Calu3 (cell line): ENCODE results near the gene DSCAML1. TPM values are rescaled to one million over a fixed set of nuclear protein-coding genes. Genes with fewer than 3 reads are reported as not detected.

Experiments used
- BruUV-seq: library from RNA; stranded (reverse); fragments of 400-500 nt; replicated peaks from 2 replicates; lab custom pipeline; 2021; lab: Mats Ljungman, UMichigan
- CTCF ChIA-PET: fragments of 300-600 bp; sonication (Branson Sonifier 250); formaldehyde crosslinking; loops from one replicate; lab custom pipeline; 2022; ENCODE audit warnings: antibody characterized with exemption; lab: Charles Lee
- DNase-seq: peaks from one replicate; pipeline ENCODE4 v3.0.0; 2022
- H3K27ac Mint-ChIP-seq: one replicate; pipeline ENCODE4 v1.8.0; 2022; ENCODE audit warnings: mixed read lengths; ENCODE audit not compliant: unreplicated experiment
- H3K27me3 Mint-ChIP-seq: one replicate; pipeline ENCODE4 v1.8.0; 2022; ENCODE audit warnings: mixed read lengths; ENCODE audit not compliant: unreplicated experiment
- H3K36me3 Mint-ChIP-seq: one replicate; pipeline ENCODE4 v1.8.0; 2022; ENCODE audit warnings: mild to moderate bottlenecking, moderate library complexity, mixed read lengths; ENCODE audit not compliant: insufficient read depth, unreplicated experiment
- H3K4me1 Mint-ChIP-seq: one replicate; pipeline ENCODE4 v1.8.0; 2022; ENCODE audit warnings: mild to moderate bottlenecking, low read depth, mixed read lengths; ENCODE audit not compliant: unreplicated experiment
- H3K4me3 Mint-ChIP-seq: one replicate; pipeline ENCODE4 v1.8.0; 2022; ENCODE audit warnings: mild to moderate bottlenecking, low read depth, moderate library complexity, mixed read lengths; ENCODE audit not compliant: unreplicated experiment
- H3K9me3 Mint-ChIP-seq: one replicate; pipeline ENCODE4 v1.8.0; 2022; ENCODE audit warnings: low read depth, mixed read lengths; ENCODE audit not compliant: unreplicated experiment
- intact Hi-C: fragments of 100-400 bp; cut with micrococcal nuclease; formaldehyde crosslinking; loops from one replicate; pipeline ENCODE4 v1.10.0; 2022; ENCODE audit not compliant: unreplicated experiment
- total RNA-seq: library from RNA; stranded (reverse); gene quantifications from 2 replicates; pipeline ENCODE4 v1.2.3, GENCODE V29; 2022
- TF ChIP-seq, protein P1 (sequence below): fragments of 200-600 bp; IDR thresholded peaks from one replicate; pipeline ENCODE4 v1.8.0; 2022; ENCODE audit warnings: antibody characterized with exemption; ENCODE audit not compliant: unreplicated experiment

Gene DSCAML1
- total RNA-seq, 1 experiment from 2014 or later = 0.07 TPM

DNA sequence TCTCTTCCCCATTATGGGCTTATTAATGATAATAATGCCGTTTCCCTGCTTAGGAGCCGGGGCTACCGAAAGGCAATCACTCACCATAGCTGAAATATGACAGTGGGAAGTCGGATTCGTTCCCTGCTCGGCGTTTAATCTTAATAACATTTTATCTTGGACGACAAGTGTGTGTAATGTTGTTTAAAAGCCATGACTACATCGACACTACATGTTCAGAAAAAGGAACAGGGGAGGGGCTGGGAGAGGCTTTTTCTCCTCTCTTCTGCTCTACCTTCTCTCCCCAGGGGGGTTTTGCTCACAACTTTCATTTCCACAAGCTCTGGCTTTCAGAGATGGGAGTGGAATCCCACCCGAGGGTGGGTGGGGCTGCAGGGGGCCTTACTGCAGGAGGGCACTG lies 105.5 kb downstream of the DSCAML1 start:
- intact Hi-C loops = no loop called here
- Mint-ChIP-seq H3K27ac (no peak overlapping the region), H3K36me3 (no peaks in the 10 kb centered on the region), H3K9me3 (no peaks in the 10 kb centered on the region), H3K4me3 (no peak overlapping the region), H3K4me1 (peaks cover 8% of the 10 kb centered on the region), H3K27me3 (peaks cover 11% of the 10 kb centered on the region)
- CTCF ChIA-PET = no interaction called here
- TF ChIP-seq, protein P1, sequence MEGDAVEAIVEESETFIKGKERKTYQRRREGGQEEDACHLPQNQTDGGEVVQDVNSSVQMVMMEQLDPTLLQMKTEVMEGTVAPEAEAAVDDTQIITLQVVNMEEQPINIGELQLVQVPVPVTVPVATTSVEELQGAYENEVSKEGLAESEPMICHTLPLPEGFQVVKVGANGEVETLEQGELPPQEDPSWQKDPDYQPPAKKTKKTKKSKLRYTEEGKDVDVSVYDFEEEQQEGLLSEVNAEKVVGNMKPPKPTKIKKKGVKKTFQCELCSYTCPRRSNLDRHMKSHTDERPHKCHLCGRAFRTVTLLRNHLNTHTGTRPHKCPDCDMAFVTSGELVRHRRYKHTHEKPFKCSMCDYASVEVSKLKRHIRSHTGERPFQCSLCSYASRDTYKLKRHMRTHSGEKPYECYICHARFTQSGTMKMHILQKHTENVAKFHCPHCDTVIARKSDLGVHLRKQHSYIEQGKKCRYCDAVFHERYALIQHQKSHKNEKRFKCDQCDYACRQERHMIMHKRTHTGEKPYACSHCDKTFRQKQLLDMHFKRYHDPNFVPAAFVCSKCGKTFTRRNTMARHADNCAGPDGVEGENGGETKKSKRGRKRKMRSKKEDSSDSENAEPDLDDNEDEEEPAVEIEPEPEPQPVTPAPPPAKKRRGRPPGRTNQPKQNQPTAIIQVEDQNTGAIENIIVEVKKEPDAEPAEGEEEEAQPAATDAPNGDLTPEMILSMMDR = no peak
- no TSS peak for BruUV-seq
- no peak for DNase-seq

DNA sequence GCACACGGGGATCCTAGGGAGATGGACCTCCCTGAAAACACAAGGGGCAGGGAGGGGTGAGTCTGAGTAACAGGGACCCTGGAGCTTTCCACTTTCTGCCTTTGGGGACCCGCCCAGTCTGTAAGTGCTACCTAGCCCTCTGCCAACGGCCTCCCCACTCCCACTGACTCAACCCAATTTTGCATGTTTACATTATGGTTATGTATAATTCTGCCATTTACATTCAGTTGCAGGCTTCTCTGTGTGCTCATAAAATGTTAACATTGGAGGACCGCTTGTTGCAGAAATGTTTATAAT lies 105.8 kb downstream of the DSCAML1 start:
- Mint-ChIP-seq H3K27me3 (peaks cover 14% of the 10 kb centered on the region), H3K9me3 (no peaks in the 10 kb centered on the region), H3K36me3 (no peaks in the 10 kb centered on the region), H3K27ac (no peak overlapping the region), H3K4me1 (peaks cover 8% of the 10 kb centered on the region), H3K4me3 (no peak overlapping the region)
- DNase-seq = no peak
- intact Hi-C loops = no loop called here
- CTCF ChIA-PET = interaction anchor here (0.8 kb wide), 1 partner anchor 19 kb away, joined by 3 read pairs; no protein-coding TSS in a partner anchor
- no TSS peak for BruUV-seq
- TF ChIP-seq, protein P1 = no peak

DNA sequence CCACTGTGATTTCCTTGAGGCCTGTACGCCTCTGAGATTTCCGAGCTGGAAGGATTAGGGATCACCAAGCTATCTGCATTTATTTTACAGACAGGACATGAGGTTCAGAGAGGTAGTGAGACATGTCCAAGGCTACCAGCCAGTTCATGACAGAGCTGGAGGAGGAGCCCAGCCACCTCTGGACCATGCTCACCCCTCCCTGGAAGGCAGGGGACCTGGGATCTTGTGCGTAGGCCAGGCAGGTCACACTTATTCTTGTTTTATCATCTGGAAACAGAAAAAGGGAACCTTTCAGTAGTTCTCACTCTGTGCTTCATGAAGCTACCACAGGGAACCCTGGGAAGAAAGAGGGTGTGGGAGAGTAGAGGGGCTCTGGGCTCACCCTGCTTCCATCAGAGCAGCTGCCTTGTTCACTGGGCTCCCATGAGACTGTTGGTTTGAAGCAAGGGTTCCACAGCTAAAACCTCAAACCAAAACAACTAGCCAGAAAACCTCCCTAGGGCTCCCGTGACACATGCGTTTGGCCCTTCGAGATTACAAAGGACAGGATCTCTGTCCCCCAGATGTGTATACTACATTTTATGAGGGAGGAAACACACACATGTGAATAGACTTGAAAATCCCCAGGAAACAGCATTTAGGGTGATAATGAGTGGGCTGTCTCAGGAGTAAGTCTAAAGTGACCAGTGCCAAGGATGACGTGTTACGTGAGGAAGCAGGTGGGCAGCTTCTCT lies 106.4 kb downstream of the DSCAML1 start:
- no peaks in the 10 kb centered on the region for H3K9me3 Mint-ChIP-seq
- no peak for DNase-seq
- intact Hi-C loops = no loop called here
- TF ChIP-seq, protein P1 = no peak
- H3K27ac Mint-ChIP-seq = no peak overlapping the region
- H3K27me3 Mint-ChIP-seq = peaks cover 18% of the 10 kb centered on the region
- H3K4me3 Mint-ChIP-seq = no peak overlapping the region
- H3K4me1 Mint-ChIP-seq = peaks cover 8% of the 10 kb centered on the region
- CTCF ChIA-PET = interaction anchor here (0.8 kb wide), 1 partner anchor 20 kb away, joined by 3 read pairs; no protein-coding TSS in a partner anchor
- no TSS peak for BruUV-seq
- no peaks in the 10 kb centered on the region for H3K36me3 Mint-ChIP-seq

DNA sequence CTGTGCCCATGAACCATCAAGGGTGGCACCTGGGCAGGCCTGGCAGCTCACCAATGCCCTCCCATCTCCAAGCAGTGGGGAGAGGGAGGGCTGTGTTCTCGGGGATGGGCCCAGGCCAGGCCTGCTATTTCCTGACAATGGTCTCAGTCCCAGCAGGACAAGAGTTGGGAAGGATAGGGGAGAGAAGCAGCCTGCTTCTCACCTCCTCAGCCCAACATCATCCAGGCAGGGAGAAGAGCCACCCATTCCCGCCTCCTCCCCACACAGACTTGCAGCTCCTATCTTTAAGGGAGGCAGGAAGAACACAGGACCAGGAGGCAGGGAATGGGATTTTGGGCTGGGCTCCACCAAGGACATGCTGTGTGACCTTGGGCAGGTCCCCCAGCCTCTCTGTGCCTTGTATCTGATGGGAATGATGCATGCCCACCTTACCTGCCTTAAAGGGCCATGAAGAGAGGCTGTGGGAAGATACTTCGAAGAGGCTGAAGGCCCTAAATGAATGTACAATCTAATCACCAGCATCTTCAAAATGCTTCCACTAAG lies 108.7 kb downstream of the DSCAML1 start:
- BruUV-seq = no TSS peak
- CTCF ChIA-PET = no interaction called here
- TF ChIP-seq, protein P1 = no peak
- peaks cover 5% of the 10 kb centered on the region for H3K4me1 Mint-ChIP-seq
- H3K36me3 Mint-ChIP-seq = no peaks in the 10 kb centered on the region
- intact Hi-C loops = no loop called here
- H3K27ac Mint-ChIP-seq = no peak overlapping the region
- H3K9me3 Mint-ChIP-seq = no peaks in the 10 kb centered on the region
- no peak overlapping the region for H3K4me3 Mint-ChIP-seq
- peaks cover 19% of the 10 kb centered on the region for H3K27me3 Mint-ChIP-seq
- no peak for DNase-seq
